Activated B cell treated with CpG ODN at 0.5 μM for 24 hours (primary cell): ENCODE measurements around the gene SEC14L6. TPM values are rescaled to one million over a fixed set of nuclear protein-coding genes. Genes with fewer than 3 reads are reported as not detected.
"Not testable (repeated sequence)": the region's sequence is repeated elsewhere in the genome, so short reads cannot be mapped to it uniquely, and the experiment has no call there.

Experiments used
- ATAC-seq: fragments of 200-7000 bp; cut with Tn5 transposase; one replicate; pipeline ENCODE4 v1.10.0; 2021; ENCODE audit warnings: low read depth, mild to moderate bottlenecking, moderate library complexity
- CTCF ChIA-PET: fragments of 350-600 bp; sonication (Branson Sonifier 250); formaldehyde crosslinking; loops from one replicate; lab custom pipeline; 2021; ENCODE audit warnings: antibody characterized with exemption; lab: Charles Lee
- POLR2A ChIA-PET: fragments of 350-600 bp; sonication (Branson Sonifier 250); formaldehyde crosslinking; loops from one replicate; lab custom pipeline; 2021; ENCODE audit warnings: antibody characterized with exemption; lab: Charles Lee
- DNase-seq: peaks from one replicate; pipeline ENCODE4 v3.0.0; 2022
- H3K27ac Mint-ChIP-seq: one replicate; pipeline ENCODE4 v1.8.0; 2020; ENCODE audit warnings: mixed read lengths
- H3K27me3 Mint-ChIP-seq: one replicate; pipeline ENCODE4 v1.8.0; 2021; ENCODE audit warnings: mixed read lengths
- H3K36me3 Mint-ChIP-seq: one replicate; pipeline ENCODE4 v1.8.0; 2021; ENCODE audit warnings: low read depth, mixed read lengths
- H3K4me1 Mint-ChIP-seq: one replicate; pipeline ENCODE4 v1.8.0; 2021; ENCODE audit warnings: mixed read lengths
- H3K4me3 Mint-ChIP-seq: one replicate; pipeline ENCODE4 v1.8.0; 2020; ENCODE audit warnings: mild to moderate bottlenecking, mixed read lengths
- H3K9me3 Mint-ChIP-seq: one replicate; pipeline ENCODE4 v1.8.0; 2020; ENCODE audit warnings: mixed read lengths
- CTCF ChIP-seq: fragments of 200-600 bp; IDR thresholded peaks from one replicate; pipeline ENCODE4 v1.8.0; 2022; ENCODE audit warnings: antibody characterized with exemption, mild to moderate bottlenecking
- intact Hi-C: fragments of 100-400 bp; cut with micrococcal nuclease; formaldehyde crosslinking; loops from one replicate; pipeline ENCODE4 v1.15.1; 2024
- total RNA-seq: library from RNA; stranded (reverse); gene quantifications from 2 replicates; pipeline ENCODE4 v1.2.3, GENCODE V29; 2022

The SEC14L6 gene
- total RNA-seq, 1 donor from 2014 or later: not detected

- intact Hi-C loops: no loop called here
- Mint-ChIP-seq H3K9me3 (no peaks in the 10 kb centered on the region), H3K36me3 (no peaks in the 10 kb centered on the region), H3K4me3 (no peak overlapping the region), H3K4me1 (no peaks in the 10 kb centered on the region), H3K27ac (no peak overlapping the region), H3K27me3 (no peaks in the 10 kb centered on the region)
- no peak for TF ChIP-seq CTCF
- no peak for ATAC-seq
- CTCF ChIA-PET: no interaction called here
- POLR2A ChIA-PET: no interaction called here
- no peak for DNase-seq
Observed at GRCh38 chr22:30555282-30556210, 9.0 kb upstream of the SEC14L6 start.

DNA sequence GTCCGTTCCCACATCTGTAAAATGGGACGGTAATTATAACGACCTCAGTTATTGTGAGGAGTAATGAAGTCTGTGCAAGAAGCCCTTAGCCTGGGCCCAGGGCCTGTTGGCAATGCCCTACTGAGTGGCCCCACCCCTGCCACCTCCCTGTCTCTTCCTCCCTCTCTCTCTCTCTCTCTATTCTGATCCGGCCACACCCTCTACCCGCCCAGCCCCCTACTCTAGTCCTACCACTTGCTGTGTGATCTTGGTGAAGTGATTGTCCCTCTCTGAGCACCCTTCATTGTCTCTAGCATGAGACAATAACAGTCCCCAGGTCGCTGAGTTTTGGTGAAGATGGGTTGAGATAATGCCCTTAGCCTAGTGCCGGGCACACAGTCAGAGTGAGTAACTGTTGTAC lies 7.4 kb upstream of the SEC14L6 start:
- ChIA-PET CTCF (no interaction called here), POLR2A (no interaction called here)
- no peaks in the 10 kb centered on the region for H3K9me3 Mint-ChIP-seq
- ATAC-seq: no peak
- TF ChIP-seq CTCF: no peak
- no peak overlapping the region for H3K27ac Mint-ChIP-seq
- intact Hi-C loops: no loop called here
- H3K36me3 Mint-ChIP-seq: no peaks in the 10 kb centered on the region
- H3K27me3 Mint-ChIP-seq: peaks cover 3% of the 10 kb centered on the region
- H3K4me1 Mint-ChIP-seq: no peaks in the 10 kb centered on the region
- no peak for DNase-seq
- no peak overlapping the region for H3K4me3 Mint-ChIP-seq

- no peak overlapping the region for H3K27ac Mint-ChIP-seq
- ChIA-PET POLR2A (interaction anchor here (0.6 kb wide), 1 partner anchor 93 kb away, joined by 6 read pairs; no protein-coding TSS in a partner anchor), CTCF (no interaction called here)
Observed at GRCh38 chr22:30552719-30553118, 6.2 kb upstream of the SEC14L6 start.

DNA sequence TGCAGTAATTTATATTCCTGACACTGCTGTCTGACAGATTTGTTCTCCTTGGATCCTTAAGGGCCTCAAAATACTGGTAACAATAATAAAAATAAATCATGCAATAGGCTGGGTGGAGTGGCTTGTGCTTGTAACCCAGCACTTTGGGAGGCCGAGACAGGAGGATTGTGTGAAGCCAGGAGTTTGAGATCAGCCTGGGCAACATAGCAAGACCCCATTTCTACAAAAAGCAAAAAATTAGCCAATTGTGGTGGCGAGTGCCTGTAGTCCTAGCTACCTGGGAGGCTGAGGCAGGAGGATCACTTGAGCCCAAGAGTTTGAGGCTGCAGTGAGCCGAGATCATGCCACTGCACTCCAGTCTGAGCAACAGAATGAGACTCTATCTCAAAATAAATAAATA lies 5.3 kb upstream of the SEC14L6 start:
- intact Hi-C loops, DNase-seq, H3K36me3 Mint-ChIP-seq, H3K4me1 Mint-ChIP-seq, CTCF ChIA-PET, POLR2A ChIA-PET, H3K27me3 Mint-ChIP-seq, H3K4me3 Mint-ChIP-seq, ATAC-seq, H3K9me3 Mint-ChIP-seq, H3K27ac Mint-ChIP-seq: not testable (repeated sequence)

More at GRCh38 chr22:30552719-30553118, 6.2 kb upstream of the SEC14L6 start:
- Mint-ChIP-seq H3K27me3 (peaks cover 8% of the 10 kb centered on the region), H3K4me3 (no peak overlapping the region), H3K4me1 (no peaks in the 10 kb centered on the region), H3K36me3 (no peaks in the 10 kb centered on the region), H3K9me3 (no peaks in the 10 kb centered on the region)
- ATAC-seq (no peak), DNase-seq (no peak)
- no peak for TF ChIP-seq CTCF
- intact Hi-C loops: no loop called here

- ChIA-PET POLR2A (no interaction called here), CTCF (no interaction called here)
- no peak for ATAC-seq
- DNase-seq: no peak
- intact Hi-C loops: no loop called here
- Mint-ChIP-seq H3K36me3 (no peaks in the 10 kb centered on the region), H3K4me3 (no peak overlapping the region), H3K4me1 (no peaks in the 10 kb centered on the region), H3K27ac (no peak overlapping the region), H3K27me3 (peaks cover 28% of the 10 kb centered on the region), H3K9me3 (no peaks in the 10 kb centered on the region)
- no peak for TF ChIP-seq CTCF
Observed at GRCh38 chr22:30547188-30547587, 647 bp upstream of the SEC14L6 start.
